ENCODE measurements around the gene NR2C1.
"Not testable (repeated sequence)": the region's sequence is repeated elsewhere in the genome, so short reads cannot be mapped to it uniquely, and the experiment has no call there.

Gene NR2C1

GRCh38 chr12:94988471-94988870 lies 84.9 kb downstream of the NR2C1 start:
- no peaks in the 10 kb centered on the region for H3K9me2 ChIP-seq (replicated peaks; ENCODE audit: insufficient read depth, low read length)
- H3F3A ChIP-seq (ENCODE audit: insufficient read depth) = no peaks in the 10 kb centered on the region
- 0 out of 2 replicates have a peak, but pooled peaks cover 3% of the 10 kb centered on the region for H4K20me1 ChIP-seq (ENCODE audit: low read depth, low read length)
- TF ChIP-seq EZH2phosphoT487 (conservative IDR thresholded peaks at IDR 0.05; ENCODE audit: low read length) (no peak), CTCF (IDR thresholded peaks at IDR 0.05; ENCODE audit: insufficient read depth, low read length, poor library complexity, severe bottlenecking) (no peak)
- no peak overlapping the region for H3K4me2 ChIP-seq (ENCODE audit: low read depth, low read length, poor library complexity, severe bottlenecking)
- 0 out of 2 replicates have a peak, but pooled peaks cover 2% of the 10 kb centered on the region for H3K36me3 ChIP-seq (ENCODE audit: low read length)
- no peak overlapping the region for H2AFZ ChIP-seq (ENCODE audit: low read depth, low read length, severe bottlenecking)
- no peak overlapping the region for H3K4me3 ChIP-seq (ENCODE audit: insufficient read depth, low read length, poor library complexity, severe bottlenecking)
- no peaks in the 10 kb centered on the region for H3K9me3 ChIP-seq (ENCODE audit: insufficient read depth, low read length)
- H3K27me3 ChIP-seq (ENCODE audit: low read length) = no peaks in the 10 kb centered on the region
- no peak overlapping the region for H3K9ac ChIP-seq (ENCODE audit: low read length)
- H3K27ac ChIP-seq (ENCODE audit: low read depth, low read length) = no peak overlapping the region
- no peaks in the 10 kb centered on the region for H3K79me2 ChIP-seq (ENCODE audit: insufficient read depth, low read length)

- Histone ChIP-seq H3K36me3 (ENCODE audit: low read length) (0 out of 2 replicates have a peak, but pooled peaks cover 2% of the 10 kb centered on the region), H3F3A (ENCODE audit: insufficient read depth) (no peaks in the 10 kb centered on the region), H2AFZ (ENCODE audit: low read depth, low read length, severe bottlenecking) (no peak overlapping the region), H3K9ac (ENCODE audit: low read length) (no peak overlapping the region), H3K4me3 (ENCODE audit: insufficient read depth, low read length, poor library complexity, severe bottlenecking) (no peak overlapping the region), H4K20me1 (ENCODE audit: low read depth, low read length) (0 out of 2 replicates have a peak, but pooled peaks cover 3% of the 10 kb centered on the region), H3K27me3 (ENCODE audit: low read length) (no peaks in the 10 kb centered on the region), H3K4me2 (ENCODE audit: low read depth, low read length, poor library complexity, severe bottlenecking) (no peak overlapping the region), H3K9me2 (replicated peaks; ENCODE audit: insufficient read depth, low read length) (no peaks in the 10 kb centered on the region), H3K79me2 (ENCODE audit: insufficient read depth, low read length) (no peaks in the 10 kb centered on the region), H3K9me3 (ENCODE audit: insufficient read depth, low read length) (no peaks in the 10 kb centered on the region), H3K27ac (ENCODE audit: low read depth, low read length) (no peak overlapping the region)
- TF ChIP-seq CTCF (IDR thresholded peaks at IDR 0.05; ENCODE audit: insufficient read depth, low read length, poor library complexity, severe bottlenecking) (no peak), EZH2phosphoT487 (conservative IDR thresholded peaks at IDR 0.05; ENCODE audit: low read length) (no peak)
Observed at GRCh38 chr12:94987801-94988200, 85.6 kb downstream of the NR2C1 start.

GRCh38 chr12:94987076-94987669 lies 86.2 kb downstream of the NR2C1 start:
- Histone ChIP-seq H3F3A (ENCODE audit: insufficient read depth) (no peaks in the 10 kb centered on the region), H3K27ac (ENCODE audit: low read depth, low read length) (no peak overlapping the region), H2AFZ (ENCODE audit: low read depth, low read length, severe bottlenecking) (no peak overlapping the region), H3K9me3 (ENCODE audit: insufficient read depth, low read length) (no peaks in the 10 kb centered on the region), H3K9ac (ENCODE audit: low read length) (no peak overlapping the region), H3K27me3 (ENCODE audit: low read length) (no peaks in the 10 kb centered on the region), H3K79me2 (ENCODE audit: insufficient read depth, low read length) (no peaks in the 10 kb centered on the region), H3K4me2 (ENCODE audit: low read depth, low read length, poor library complexity, severe bottlenecking) (no peak overlapping the region), H3K4me3 (ENCODE audit: insufficient read depth, low read length, poor library complexity, severe bottlenecking) (no peak overlapping the region), H4K20me1 (ENCODE audit: low read depth, low read length) (0 out of 2 replicates have a peak, but pooled peaks cover 3% of the 10 kb centered on the region), H3K9me2 (replicated peaks; ENCODE audit: insufficient read depth, low read length) (no peaks in the 10 kb centered on the region), H3K36me3 (ENCODE audit: low read length) (0 out of 2 replicates have a peak, but pooled peaks cover 2% of the 10 kb centered on the region)
- no peak for TF ChIP-seq CTCF (IDR thresholded peaks at IDR 0.05; ENCODE audit: insufficient read depth, low read length, poor library complexity, severe bottlenecking)
- no peak for TF ChIP-seq EZH2phosphoT487 (conservative IDR thresholded peaks at IDR 0.05; ENCODE audit: low read length)

GRCh38 chr12:94985099-94985498 lies 88.3 kb downstream of the NR2C1 start:
- not testable (repeated sequence) for H3K4me3 ChIP-seq (ENCODE audit: insufficient read depth, low read length, poor library complexity, severe bottlenecking); H3K27ac ChIP-seq (ENCODE audit: low read depth, low read length); H4K20me1 ChIP-seq (ENCODE audit: low read depth, low read length); H3K9me3 ChIP-seq (ENCODE audit: insufficient read depth, low read length); H3K9ac ChIP-seq (ENCODE audit: low read length); H2AFZ ChIP-seq (ENCODE audit: low read depth, low read length, severe bottlenecking); H3F3A ChIP-seq (ENCODE audit: insufficient read depth); H3K79me2 ChIP-seq (ENCODE audit: insufficient read depth, low read length); H3K36me3 ChIP-seq (ENCODE audit: low read length); H3K9me2 ChIP-seq (replicated peaks; ENCODE audit: insufficient read depth, low read length); H3K27me3 ChIP-seq (ENCODE audit: low read length); H3K4me2 ChIP-seq (ENCODE audit: low read depth, low read length, poor library complexity, severe bottlenecking)
